RWPE2 (cell line): Measurements from ENCODE around the gene PRKAG2.
A peak's percentile ranks its signal among the peaks of the same experiment; 100 is the strongest.

Experiments used
- ATAC-seq: fragments of 200-7000 bp; cut with Tn5 transposase; 3 replicates; pipeline ENCODE4 v1.9.1; 2021; ENCODE audit warnings: low read depth
- DNase-seq: peaks from one replicate; pipeline ENCODE4 v3.0.0-alpha.2; 2020; ENCODE audit warnings: low spot score
- H3K27ac ChIP-seq: fragments of 450-650 bp; 2 replicates; pipeline ENCODE4 v1.5.1; 2017; ENCODE audit warnings: mild to moderate bottlenecking; ENCODE audit not compliant: poor library complexity, severe bottlenecking
- H3K27me3 ChIP-seq: fragments of 250-450 bp; sonication (Bioruptor Pico); 2 replicates; pipeline ENCODE4 v1.5.1; 2021; ENCODE audit warnings: mild to moderate bottlenecking, moderate library complexity; ENCODE audit not compliant: insufficient read depth, poor library complexity, severe bottlenecking
- H3K36me3 ChIP-seq: fragments of 250-450 bp; sonication (Bioruptor Pico); 2 replicates; pipeline ENCODE4 v1.5.1; 2020; ENCODE audit warnings: low read depth, mild to moderate bottlenecking, moderate library complexity
- H3K4me1 ChIP-seq: fragments of 250-450 bp; sonication (Bioruptor Pico); 2 replicates; pipeline ENCODE4 v1.5.1; 2021; ENCODE audit warnings: mild to moderate bottlenecking, moderate library complexity; ENCODE audit not compliant: insufficient read depth, poor library complexity, severe bottlenecking
- H3K4me3 ChIP-seq: fragments of 250-450 bp; sonication (Bioruptor Pico); 2 replicates; pipeline ENCODE4 v1.5.1; 2021; ENCODE audit warnings: mild to moderate bottlenecking, moderate library complexity; ENCODE audit not compliant: severe bottlenecking
- H3K9me3 ChIP-seq: fragments of 250-450 bp; sonication (Bioruptor Pico); 2 replicates; pipeline ENCODE4 v1.5.1; 2021; ENCODE audit warnings: mild to moderate bottlenecking, moderate library complexity; ENCODE audit not compliant: severe bottlenecking
- CTCF ChIP-seq: fragments of 450-650 bp; IDR thresholded peaks from one replicate; pipeline ENCODE4 v1.5.1; 2017; ENCODE audit warnings: mild to moderate bottlenecking, moderate library complexity; ENCODE audit not compliant: poor library complexity, severe bottlenecking

Gene PRKAG2

GRCh38 chr7:151796091-151796870, 80.6 kb downstream of the PRKAG2 start:
- Histone ChIP-seq H3K4me1 (peaks cover 26% of the 10 kb centered on the region), H3K36me3 (no peaks in the 10 kb centered on the region), H3K9me3 (no peaks in the 10 kb centered on the region), H3K27me3 (no peaks in the 10 kb centered on the region), H3K27ac (peak overlapping the region; percentile 50), H3K4me3 (no peak overlapping the region)
- TF ChIP-seq CTCF = no peak
- DNase-seq (no peak), ATAC-seq (peak; percentile 68)

GRCh38 chr7:151795168-151795811, 81.6 kb downstream of the PRKAG2 start:
- no peak overlapping the region for H3K27ac ChIP-seq
- no peaks in the 10 kb centered on the region for H3K9me3 ChIP-seq
- H3K4me3 ChIP-seq = no peak overlapping the region
- H3K36me3 ChIP-seq = no peaks in the 10 kb centered on the region
- H3K4me1 ChIP-seq = peaks cover 26% of the 10 kb centered on the region
- no peak for ATAC-seq
- no peak for DNase-seq
- H3K27me3 ChIP-seq = no peaks in the 10 kb centered on the region
- no peak for TF ChIP-seq CTCF

GRCh38 chr7:151794508-151795167, 82.3 kb downstream of the PRKAG2 start:
- H3K4me3 ChIP-seq = no peak overlapping the region
- TF ChIP-seq CTCF = no peak
- H3K27me3 ChIP-seq = no peaks in the 10 kb centered on the region
- H3K36me3 ChIP-seq = no peaks in the 10 kb centered on the region
- H3K9me3 ChIP-seq = no peaks in the 10 kb centered on the region
- ATAC-seq (no peak), DNase-seq (no peak)
- peaks cover 26% of the 10 kb centered on the region for H3K4me1 ChIP-seq
- H3K27ac ChIP-seq = no peak overlapping the region

GRCh38 chr7:151793991-151794507, 82.9 kb downstream of the PRKAG2 start:
- Histone ChIP-seq H3K27me3 (no peaks in the 10 kb centered on the region), H3K27ac (no peak overlapping the region), H3K4me1 (peaks cover 26% of the 10 kb centered on the region), H3K9me3 (no peaks in the 10 kb centered on the region), H3K4me3 (no peak overlapping the region), H3K36me3 (no peaks in the 10 kb centered on the region)
- no peak for ATAC-seq
- TF ChIP-seq CTCF = no peak
- DNase-seq = no peak
